Measurements from ENCODE around the gene PHLDB3. TPM values are rescaled to one million over a fixed set of nuclear protein-coding genes. Genes with fewer than 3 reads are reported as not detected.
A peak's percentile ranks its signal among the peaks of the same experiment; 100 is the strongest.

The PHLDB3 gene
- total RNA-seq, 1 donor from 2014 or later: 15.8 TPM

GRCh38 chr19:43476606-43477005, 27.9 kb downstream of the PHLDB3 start:
- DNase-seq (ENCODE audit: low read depth): no peak
- no peak overlapping the region for H3K4me3 ChIP-seq (ENCODE audit: low read depth, low read length)
- TF ChIP-seq CTCF (conservative IDR thresholded peaks at IDR 0.05; ENCODE audit: low read depth, low read length): no peak

GRCh38 chr19:43474986-43475705, 29.4 kb downstream of the PHLDB3 start:
- peak; percentile 42 for DNase-seq (ENCODE audit: low read depth)
- H3K4me3 ChIP-seq (ENCODE audit: low read depth, low read length): peak overlapping the region; percentile 53
- TF ChIP-seq CTCF (conservative IDR thresholded peaks at IDR 0.05; ENCODE audit: low read depth, low read length): no peak

GRCh38 chr19:43474487-43474886, 30.1 kb downstream of the PHLDB3 start:
- peak overlapping the region; percentile 53 for H3K4me3 ChIP-seq (ENCODE audit: low read depth, low read length)
- TF ChIP-seq CTCF (conservative IDR thresholded peaks at IDR 0.05; ENCODE audit: low read depth, low read length): no peak
- no peak for DNase-seq (ENCODE audit: low read depth)

GRCh38 chr19:43471091-43471490, 33.5 kb downstream of the PHLDB3 start:
- no peak for TF ChIP-seq CTCF (conservative IDR thresholded peaks at IDR 0.05; ENCODE audit: low read depth, low read length)
- DNase-seq (ENCODE audit: low read depth): no peak
- H3K4me3 ChIP-seq (ENCODE audit: low read depth, low read length): no peak overlapping the region

- TF ChIP-seq CTCF (conservative IDR thresholded peaks at IDR 0.05; ENCODE audit: low read depth, low read length): no peak
- H3K4me3 ChIP-seq (ENCODE audit: low read depth, low read length): no peak overlapping the region
- no peak for DNase-seq (ENCODE audit: low read depth)
These were observed 34.3 kb downstream of the PHLDB3 start for GRCh38 chr19:43470288-43470687.

- no peak for TF ChIP-seq CTCF (conservative IDR thresholded peaks at IDR 0.05; ENCODE audit: low read depth, low read length)
- no peak overlapping the region for H3K4me3 ChIP-seq (ENCODE audit: low read depth, low read length)
- DNase-seq (ENCODE audit: low read depth): no peak
These were observed 35.4 kb downstream of the PHLDB3 start for GRCh38 chr19:43469160-43469480.
